Measurements from ENCODE around the gene AGRN.
"Not testable (repeated sequence)": the region's sequence is repeated elsewhere in the genome, so short reads cannot be mapped to it uniquely, and the experiment has no call there.

DNA sequence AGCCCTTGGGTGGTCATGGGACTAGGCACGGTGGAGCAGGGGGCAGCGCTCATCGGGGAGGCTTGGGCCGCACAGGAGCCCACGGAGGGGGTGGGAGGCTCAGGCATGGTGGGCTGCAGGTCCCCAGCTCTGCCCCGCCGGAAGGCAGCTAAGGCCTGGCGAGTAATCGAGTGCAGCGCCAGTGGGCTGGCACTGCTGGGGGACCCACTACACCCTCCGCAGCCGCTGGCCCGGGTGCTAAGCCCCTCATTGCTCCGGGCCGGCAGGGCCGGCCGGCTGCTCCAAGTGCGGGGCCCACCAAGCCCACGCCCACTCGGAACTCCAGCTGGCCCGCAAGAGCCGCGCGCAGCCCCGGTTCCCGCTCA is 1.6 kb upstream of the AGRN start:
- not testable (repeated sequence) for TF ChIP-seq CTCF, EZH2phosphoT487 (IDR thresholded peaks at IDR 0.05)
